CD14-positive monocyte (primary cell): ENCODE results near the gene SNN. TPM values are rescaled to one million over a fixed set of nuclear protein-coding genes. Genes with fewer than 3 reads are reported as not detected.

ENCODE experiments used
- DNase-seq, 3 donors: peaks; one replicate each; pipeline ENCODE4 v3.0.0-alpha.2; 2011 to 2022
- H2AFZ ChIP-seq: 2 replicates; pipeline ENCODE4 v1.6.0; 2012; ENCODE audit warnings: mild to moderate bottlenecking, low read depth, low read length, inconsistent platforms; ENCODE audit not compliant: insufficient read depth, poor library complexity, severe bottlenecking
- H3K27ac ChIP-seq, 2 donors: 1 replicate in 1 of 2; 2 replicates in 1 of 2; pipeline ENCODE4 v1.5.1; 2012 to 2013; ENCODE audit warnings: low read length in 2 of 2, control low read depth in 1 of 2, inconsistent platforms in 1 of 2, low read depth in 1 of 2, mild to moderate bottlenecking in 1 of 2
- H3K27me3 ChIP-seq, 2 donors: one replicate each; pipeline versions ENCODE4 v1.6.0 to v1.6.1; 2011 to 2013; ENCODE audit warnings: low read length in 2 of 2; ENCODE audit not compliant: control insufficient read depth in 2 of 2, insufficient read depth in 2 of 2
- H3K36me3 ChIP-seq, 2 donors: replicated peaks in 1 of 2; 1 replicate in 1 of 2; 2 replicates in 1 of 2; pipeline versions ENCODE4 v1.5.1 to v1.6.1; 2012 to 2013; ENCODE audit warnings: low read length in 2 of 2, control low read depth in 1 of 2, inconsistent platforms in 1 of 2, mild to moderate bottlenecking in 1 of 2; ENCODE audit not compliant: insufficient read depth in 2 of 2, control insufficient read depth in 1 of 2
- H3K4me1 ChIP-seq, 2 donors: 1 replicate in 1 of 2; 2 replicates in 1 of 2; pipeline versions ENCODE4 v1.5.1 to v1.6.1; 2012 to 2013; ENCODE audit warnings: low read length in 2 of 2, control low read depth in 1 of 2, inconsistent platforms in 1 of 2, mild to moderate bottlenecking in 1 of 2, moderate library complexity in 1 of 2; ENCODE audit not compliant: insufficient read depth in 2 of 2, control insufficient read depth in 1 of 2
- H3K4me2 ChIP-seq: replicated peaks from 2 replicates; pipeline ENCODE3; 2012; ENCODE audit warnings: low read length, moderate library complexity, mild to moderate bottlenecking; ENCODE audit not compliant: poor library complexity, severe bottlenecking; ENCODE audit errors: extremely low read depth
- H3K4me3 ChIP-seq, 3 experiments: fragments of 200-600 bp in 1 of 3; sonication (generic) in 1 of 3; replicated peaks in 1 of 3; 1 replicate in 2 of 3; 2 replicates in 1 of 3; pipeline ENCODE4 v1.5.1; 2011 to 2013; ENCODE audit warnings: low read length in 3 of 3, mild to moderate bottlenecking in 3 of 3, control low read depth in 2 of 3, low read depth in 2 of 3, inconsistent platforms in 1 of 3, moderate library complexity in 1 of 3
- H3K79me2 ChIP-seq: 2 replicates; pipeline ENCODE4 v1.6.0; 2012; ENCODE audit warnings: mild to moderate bottlenecking, control low read depth, inconsistent platforms, low read length, moderate library complexity; ENCODE audit not compliant: insufficient read depth
- H3K9ac ChIP-seq: 2 replicates; pipeline ENCODE4 v1.6.0; 2017; ENCODE audit warnings: low read length, mild to moderate bottlenecking; ENCODE audit not compliant: insufficient read depth, poor library complexity, severe bottlenecking
- H3K9me3 ChIP-seq, 2 donors: replicated peaks in 1 of 2; 1 replicate in 1 of 2; 2 replicates in 1 of 2; pipeline versions ENCODE4 v1.5.1 to v1.6.1; 2012 to 2013; ENCODE audit warnings: low read length in 2 of 2, control low read depth in 1 of 2; ENCODE audit not compliant: control insufficient read depth in 1 of 2, insufficient read depth in 1 of 2
- H4K20me1 ChIP-seq: 2 replicates; pipeline ENCODE4 v1.6.0; 2012; ENCODE audit warnings: mild to moderate bottlenecking, low read length, control low read depth, moderate library complexity; ENCODE audit not compliant: insufficient read depth
- H3K27ac Mint-ChIP-seq, 7 donors: one replicate each; pipeline ENCODE4 v1.8.0; 2020; ENCODE audit warnings: mild to moderate bottlenecking in 7 of 7, mixed read lengths in 7 of 7, moderate library complexity in 6 of 7, inconsistent platforms in 2 of 7
- H3K27me3 Mint-ChIP-seq, 3 donors: one replicate each; pipeline ENCODE4 v1.8.0; 2021 to 2022; ENCODE audit warnings: low read depth in 3 of 3, mild to moderate bottlenecking in 3 of 3, mixed read lengths in 3 of 3, moderate library complexity in 3 of 3, inconsistent platforms in 1 of 3
- H3K36me3 Mint-ChIP-seq, 2 donors: one replicate each; pipeline ENCODE4 v1.8.0; 2020; ENCODE audit warnings: mixed read lengths in 2 of 2, inconsistent platforms in 1 of 2, mild to moderate bottlenecking in 1 of 2
- H3K4me1 Mint-ChIP-seq: one replicate; pipeline ENCODE4 v1.8.0; 2020; ENCODE audit warnings: mild to moderate bottlenecking, mixed read lengths
- H3K4me3 Mint-ChIP-seq, 2 donors: one replicate each; pipeline ENCODE4 v1.8.0; 2020; ENCODE audit warnings: mild to moderate bottlenecking in 2 of 2, mixed read lengths in 2 of 2, moderate library complexity in 1 of 2
- H3K9me3 Mint-ChIP-seq, 7 donors: one replicate each; pipeline ENCODE4 v1.8.0; 2020 to 2022; ENCODE audit warnings: mixed read lengths in 7 of 7, mild to moderate bottlenecking in 6 of 7, moderate library complexity in 6 of 7, inconsistent platforms in 2 of 7
- CTCF ChIP-seq: fragments of 200-600 bp; IDR thresholded peaks from one replicate; pipeline ENCODE4 v1.8.0; 2022; ENCODE audit warnings: antibody characterized with exemption, mild to moderate bottlenecking
- WGBS: methylation state at CpG from one replicate; pipeline ENCODE4 v1.1.5; 2013; ENCODE audit warnings: missing lambda C conversion rate; ENCODE audit not compliant: insufficient coverage; 5-methylcytosine and 5-hydroxymethylcytosine counted together
- intact Hi-C, 2 donors: fragments of 100-400 bp; cut with micrococcal nuclease; formaldehyde crosslinking; loops; one replicate each; pipeline versions ENCODE4 v1.15.0 to v1.15.1; 2023
- polyA plus RNA-seq, 3 donors: library from polyadenylated mRNA; depleted of rRNA in 1 of 3; unstranded in 2 of 3; stranded (reverse) in 1 of 3; fragments of 300-500 nt in 2 of 3; fragments of >200 nt in 1 of 3; fragmentation: Illumina TruSeq in 2 of 3; gene quantifications; 1 replicate in 2 of 3; 2 replicates in 1 of 3; pipeline ENCODE4 v1.2.3, GENCODE V29; 2012 to 2021

SNN gene
- polyA plus RNA-seq, 3 donors: 89.4 to 111 (median 91.7) TPM

GRCh38 chr16:11717811-11718210, 49.6 kb downstream of the SNN start:
- DNase-seq: no peak
- Histone ChIP-seq H3K27me3 (no peaks in the 10 kb centered on the region), H3K27ac (no peak overlapping the region), H2AFZ (no peak overlapping the region), H3K9me3 (no peaks in the 10 kb centered on the region), H3K4me1 (no peaks in the 10 kb centered on the region), H3K36me3 (peaks cover 54 to 89% of the 10 kb centered on the region in 2 donors), H4K20me1 (peaks cover 48% of the 10 kb centered on the region), H3K9ac (no peak overlapping the region), H3K79me2 (peaks cover 21% of the 10 kb centered on the region), H3K4me2 (no peak overlapping the region), H3K4me3 (no peak overlapping the region)
- Mint-ChIP-seq H3K27me3 (no peaks in the 10 kb centered on the region), H3K4me1 (peaks cover 3% of the 10 kb centered on the region), H3K27ac (peak overlapping the region in 4 of 7 donors; percentile 17 to 53 (median 24)), H3K9me3 (no peaks in the 10 kb centered on the region), H3K4me3 (no peak overlapping the region), H3K36me3 (peaks cover 67 to 90% of the 10 kb centered on the region in 2 donors)
- intact Hi-C loops: loop anchor here (5.0 to 10.0 kb wide), 2 partner anchors 321 to 753 kb away; no protein-coding TSS in a partner anchor
- no CpG with 5 or more reads among the region's 5 CpGs for WGBS
- TF ChIP-seq CTCF: no peak

- H3K36me3 ChIP-seq: peaks cover 53 to 89% of the 10 kb centered on the region in 2 donors
- no peak overlapping the region for H3K4me2 ChIP-seq
- no peak overlapping the region for H3K27ac ChIP-seq
- no peaks in the 10 kb centered on the region for H3K4me1 ChIP-seq
- no peak for TF ChIP-seq CTCF
- H3K4me3 ChIP-seq: no peak overlapping the region
- no peaks in the 10 kb centered on the region for H3K9me3 ChIP-seq
- DNase-seq: no peak
- H3K79me2 ChIP-seq: peaks cover 29% of the 10 kb centered on the region
- Mint-ChIP-seq H3K9me3 (no peaks in the 10 kb centered on the region), H3K36me3 (peaks cover 70 to 90% of the 10 kb centered on the region in 2 donors), H3K4me3 (no peak overlapping the region), H3K27me3 (peaks cover 0 to 2% (median 0%) of the 10 kb centered on the region in 3 donors), H3K4me1 (peaks cover 3% of the 10 kb centered on the region), H3K27ac (no peak overlapping the region)
- intact Hi-C loops: loop anchor here (5.0 to 10.0 kb wide), 2 partner anchors 322 to 754 kb away; no protein-coding TSS in a partner anchor
- no peak overlapping the region for H2AFZ ChIP-seq
- no peak overlapping the region for H3K9ac ChIP-seq
- peaks cover 44% of the 10 kb centered on the region for H4K20me1 ChIP-seq
- H3K27me3 ChIP-seq: no peaks in the 10 kb centered on the region
Measured at GRCh38 chr16:11719171-11719570, 50.9 kb downstream of the SNN start.
